GM15510 (cell line): Measurements from ENCODE around the gene SECISBP2L.

ENCODE experiments used
- POLR2A ChIP-seq: IDR thresholded peaks from 3 replicates; pipeline ENCODE4 v1.6.1; 2011; ENCODE audit warnings: borderline replicate concordance; ENCODE audit not compliant: insufficient read length; ENCODE audit errors: extremely low read depth

Gene SECISBP2L, protein sequence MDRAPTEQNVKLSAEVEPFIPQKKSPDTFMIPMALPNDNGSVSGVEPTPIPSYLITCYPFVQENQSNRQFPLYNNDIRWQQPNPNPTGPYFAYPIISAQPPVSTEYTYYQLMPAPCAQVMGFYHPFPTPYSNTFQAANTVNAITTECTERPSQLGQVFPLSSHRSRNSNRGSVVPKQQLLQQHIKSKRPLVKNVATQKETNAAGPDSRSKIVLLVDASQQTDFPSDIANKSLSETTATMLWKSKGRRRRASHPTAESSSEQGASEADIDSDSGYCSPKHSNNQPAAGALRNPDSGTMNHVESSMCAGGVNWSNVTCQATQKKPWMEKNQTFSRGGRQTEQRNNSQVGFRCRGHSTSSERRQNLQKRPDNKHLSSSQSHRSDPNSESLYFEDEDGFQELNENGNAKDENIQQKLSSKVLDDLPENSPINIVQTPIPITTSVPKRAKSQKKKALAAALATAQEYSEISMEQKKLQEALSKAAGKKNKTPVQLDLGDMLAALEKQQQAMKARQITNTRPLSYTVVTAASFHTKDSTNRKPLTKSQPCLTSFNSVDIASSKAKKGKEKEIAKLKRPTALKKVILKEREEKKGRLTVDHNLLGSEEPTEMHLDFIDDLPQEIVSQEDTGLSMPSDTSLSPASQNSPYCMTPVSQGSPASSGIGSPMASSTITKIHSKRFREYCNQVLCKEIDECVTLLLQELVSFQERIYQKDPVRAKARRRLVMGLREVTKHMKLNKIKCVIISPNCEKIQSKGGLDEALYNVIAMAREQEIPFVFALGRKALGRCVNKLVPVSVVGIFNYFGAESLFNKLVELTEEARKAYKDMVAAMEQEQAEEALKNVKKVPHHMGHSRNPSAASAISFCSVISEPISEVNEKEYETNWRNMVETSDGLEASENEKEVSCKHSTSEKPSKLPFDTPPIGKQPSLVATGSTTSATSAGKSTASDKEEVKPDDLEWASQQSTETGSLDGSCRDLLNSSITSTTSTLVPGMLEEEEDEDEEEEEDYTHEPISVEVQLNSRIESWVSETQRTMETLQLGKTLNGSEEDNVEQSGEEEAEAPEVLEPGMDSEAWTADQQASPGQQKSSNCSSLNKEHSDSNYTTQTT

DNA sequence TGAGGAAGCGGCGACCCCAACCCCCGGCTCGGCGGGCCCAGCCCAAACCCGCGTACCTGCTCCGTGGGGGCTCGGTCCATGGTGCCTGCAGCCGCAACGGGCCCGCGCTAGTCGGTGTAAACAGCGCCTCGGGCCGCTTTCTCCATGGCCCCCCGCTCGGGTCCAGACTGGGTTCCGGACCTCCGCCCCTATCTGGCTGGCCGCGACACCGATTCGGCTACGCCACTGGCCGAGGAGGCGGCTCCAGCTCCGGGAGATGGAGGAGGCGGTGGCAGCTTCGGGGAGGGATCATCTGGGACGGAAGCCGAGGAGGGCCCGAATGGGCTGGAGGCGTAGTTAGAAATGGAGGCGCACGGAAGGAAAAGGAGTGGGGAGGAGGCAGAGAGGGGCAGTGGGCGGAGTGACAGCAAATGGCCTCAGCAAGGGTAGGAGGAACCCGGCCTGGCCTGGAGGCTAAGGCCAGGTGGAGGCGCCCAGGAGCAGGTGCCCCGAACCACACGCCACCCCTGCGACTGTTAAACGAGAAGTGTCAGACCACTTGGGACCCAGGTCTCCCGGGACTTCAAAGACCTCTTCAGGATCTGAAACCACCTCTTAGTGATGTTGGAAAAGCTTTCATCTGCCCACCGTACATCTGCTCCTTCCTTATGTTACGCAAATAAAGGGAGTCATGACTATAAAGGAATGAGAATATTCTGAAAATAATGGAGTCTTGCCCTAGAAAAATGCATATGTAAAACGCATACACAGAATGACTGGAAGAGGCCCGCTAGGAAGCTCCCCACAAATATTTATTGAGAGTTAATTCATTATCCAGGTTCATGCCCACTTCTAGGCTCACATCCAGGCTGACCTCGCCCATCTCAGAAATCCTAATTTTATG is at the start of gene SECISBP2L:
SECISBP2L (minus strand) TSS at position 227 of the 883 bp plus-strand sequence; CDS start at position 80, 147 bp downstream.
- peak; percentile 55 for TF ChIP-seq POLR2A

DNA sequence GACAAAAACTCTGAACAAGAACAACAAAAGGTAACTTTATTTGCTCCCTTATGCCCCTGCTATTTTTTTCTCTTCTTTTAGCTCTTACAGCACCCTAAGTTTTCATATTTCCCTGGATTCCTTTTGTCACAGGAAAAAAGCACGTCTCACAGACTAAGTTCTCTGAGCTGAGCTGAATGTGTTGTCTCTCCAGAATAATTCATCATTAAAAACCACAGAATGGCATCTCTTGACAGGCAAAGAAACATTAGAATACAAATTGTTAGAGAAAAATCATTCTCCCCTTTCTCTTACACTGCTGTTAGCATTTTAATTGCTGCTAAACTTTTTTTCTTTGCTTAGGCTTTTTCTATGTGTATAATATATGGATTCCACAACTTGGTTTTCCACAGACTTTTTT is 48.7 kb upstream of the SECISBP2L start:
- no peak for TF ChIP-seq POLR2A

DNA sequence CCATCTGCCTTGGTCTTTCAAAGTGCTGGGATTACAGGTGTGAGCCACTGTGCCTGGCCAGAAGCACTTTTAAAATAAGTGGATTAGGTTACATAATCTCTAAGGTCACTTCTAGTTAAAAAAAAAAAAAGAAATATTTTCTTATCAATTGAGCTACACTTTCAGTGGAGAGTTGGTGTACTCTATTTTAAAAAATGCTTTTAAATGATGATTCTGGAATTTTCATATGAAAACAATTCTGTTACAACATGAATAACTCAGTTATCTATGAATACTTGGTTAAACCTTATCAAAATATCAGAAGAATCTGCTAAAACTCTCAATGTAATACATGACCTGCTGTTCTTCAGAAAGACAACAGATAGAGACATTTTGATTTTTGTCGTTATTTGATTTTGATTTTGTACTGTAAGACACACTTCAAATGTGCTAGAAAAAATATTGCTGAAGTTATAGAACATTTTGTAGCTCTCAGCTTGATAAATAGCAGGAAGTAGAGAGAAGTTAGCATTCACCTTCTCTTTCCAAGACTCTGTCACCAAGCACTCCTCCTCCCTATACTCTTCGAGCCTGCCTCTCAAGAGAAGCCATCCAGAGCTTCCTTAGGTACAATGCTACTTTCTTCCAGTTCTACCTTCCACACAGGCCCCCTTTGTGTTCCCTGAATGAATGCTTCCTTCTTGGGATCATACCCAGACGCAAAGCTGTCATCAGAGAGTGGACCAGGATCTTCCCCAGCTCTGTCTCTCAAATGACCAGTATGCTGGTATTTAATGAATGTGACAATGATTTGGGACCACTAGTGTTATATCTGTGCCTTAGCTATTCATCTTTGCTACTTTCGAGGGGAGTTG is 47.2 kb upstream of the SECISBP2L start:
- no peak for TF ChIP-seq POLR2A

DNA sequence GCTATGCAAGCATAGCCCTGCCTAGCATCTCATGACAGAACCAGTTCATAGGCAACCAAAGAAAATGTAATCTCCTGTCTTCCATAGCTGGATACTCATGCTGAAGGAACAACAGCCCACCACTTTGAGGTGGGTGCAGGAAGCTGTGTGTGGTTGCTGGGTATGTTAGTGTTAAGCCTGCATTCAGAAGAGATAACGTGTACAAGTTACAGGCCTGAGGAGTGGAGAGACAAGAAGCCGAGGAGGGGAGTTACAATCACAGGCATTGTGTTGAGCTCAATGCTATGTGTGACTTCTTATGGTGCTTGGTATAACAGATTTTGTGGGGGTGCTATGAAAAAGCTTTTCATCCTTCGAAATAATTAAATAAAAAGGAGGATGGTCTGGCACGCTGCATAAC is 42.8 kb upstream of the SECISBP2L start:
- no peak for TF ChIP-seq POLR2A

DNA sequence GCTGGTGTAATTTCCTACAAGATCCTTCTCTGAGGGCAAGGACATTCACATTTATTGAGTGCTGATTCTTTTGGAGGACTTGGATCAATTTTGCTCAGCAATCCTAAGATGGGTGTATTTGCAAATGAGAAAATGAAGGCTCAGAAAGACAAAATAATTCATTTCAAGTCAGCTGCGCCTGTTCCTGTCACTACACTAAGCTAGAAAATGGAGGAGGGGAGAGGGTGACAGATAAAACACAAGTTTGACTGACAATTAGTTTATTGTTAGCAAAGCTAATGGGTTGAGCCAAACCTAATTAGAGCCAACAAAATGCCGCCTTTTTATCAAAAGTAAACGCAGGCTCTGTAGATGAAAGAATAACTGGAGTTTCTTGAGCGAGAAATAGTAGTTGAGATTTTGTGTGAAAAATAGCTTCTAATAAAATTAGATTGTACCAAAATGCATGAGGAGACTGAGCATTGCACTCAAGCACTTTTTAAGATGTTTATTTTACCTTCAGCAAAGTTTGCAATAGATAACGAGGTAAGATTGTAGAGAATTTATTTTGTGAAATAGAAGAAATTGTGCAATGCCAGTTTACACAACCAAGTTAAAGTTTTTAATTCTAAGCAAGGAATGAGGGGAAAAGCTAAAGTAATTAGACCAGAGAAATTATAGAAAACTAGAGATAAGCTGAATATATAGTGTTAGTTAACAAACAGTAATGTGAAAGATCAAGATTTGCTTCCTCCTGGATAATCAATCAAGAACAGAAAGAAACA is 39.6 kb upstream of the SECISBP2L start:
- no peak for TF ChIP-seq POLR2A

DNA sequence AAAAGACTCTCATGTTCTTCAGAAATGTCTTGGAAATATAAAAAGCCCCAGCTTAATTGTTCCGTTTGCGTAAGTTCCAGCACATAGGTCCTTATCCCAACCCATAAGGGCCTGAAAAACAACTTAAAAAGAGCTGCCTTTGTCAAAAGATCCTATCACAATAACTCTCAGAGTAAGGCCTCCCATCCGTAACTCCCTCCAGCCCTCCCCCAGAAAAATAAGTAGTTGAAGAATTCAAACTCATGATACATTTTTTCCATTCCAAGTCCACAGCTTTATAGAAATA is 38.0 kb upstream of the SECISBP2L start:
- TF ChIP-seq POLR2A = no peak

DNA sequence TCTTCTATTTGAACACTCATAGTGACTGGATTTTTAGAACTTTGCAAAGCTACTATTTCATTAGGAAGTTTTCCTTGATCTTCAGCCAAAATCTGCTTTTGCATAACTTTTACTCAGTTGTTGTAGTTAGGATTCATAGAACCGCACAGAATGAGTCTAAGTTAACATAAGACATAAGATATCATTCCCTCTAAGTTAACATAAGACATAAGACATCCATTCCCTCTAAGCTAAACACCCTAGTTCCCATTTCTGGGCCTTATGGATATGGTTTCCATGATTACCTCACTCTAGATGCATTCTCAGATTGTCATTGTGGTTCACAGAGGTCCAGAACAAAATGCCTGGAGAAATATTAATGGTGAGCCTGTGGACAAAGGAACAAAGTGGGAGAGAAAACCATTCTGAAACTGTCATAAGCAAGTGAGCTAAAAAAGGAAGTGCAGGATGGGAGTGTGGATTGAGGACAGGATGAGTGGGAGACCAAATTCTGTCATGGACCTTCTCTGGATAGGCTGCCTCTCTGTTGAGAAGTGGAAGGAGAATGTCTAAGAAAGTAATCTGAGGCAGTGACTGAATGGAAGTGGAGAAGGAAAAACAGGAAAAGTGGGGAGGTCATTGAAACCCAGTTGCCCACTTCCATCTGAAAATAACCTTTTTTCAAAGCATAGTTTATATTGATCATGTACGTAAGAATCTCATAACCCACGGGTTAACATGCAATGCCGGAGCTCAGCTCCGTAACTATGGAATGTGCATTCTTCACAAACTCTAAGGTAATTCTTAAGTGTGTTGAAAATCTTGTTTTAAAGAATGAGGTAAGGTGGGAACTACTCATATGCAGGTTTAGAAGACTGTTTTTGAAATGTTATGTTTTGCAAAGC is 37.4 kb upstream of the SECISBP2L start:
- TF ChIP-seq POLR2A = no peak

DNA sequence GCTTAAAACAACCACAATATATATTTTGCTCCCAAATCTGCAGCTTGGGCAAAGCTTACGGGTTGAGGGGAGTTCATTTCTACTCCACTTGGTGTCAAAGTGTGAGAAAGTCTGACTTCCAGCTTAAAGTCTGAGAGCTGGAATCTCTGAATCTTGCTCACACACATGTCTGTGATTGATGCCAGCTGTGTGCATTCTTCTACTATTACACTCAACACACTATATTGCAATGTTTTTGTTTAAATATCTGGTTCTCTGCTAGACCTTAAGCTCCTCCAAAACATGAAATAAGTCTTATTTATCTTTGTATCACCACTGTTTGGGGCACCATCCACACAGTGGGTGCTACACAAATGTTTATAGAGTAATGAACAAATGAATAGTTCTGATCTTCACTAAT is 36.7 kb upstream of the SECISBP2L start:
- no peak for TF ChIP-seq POLR2A

DNA sequence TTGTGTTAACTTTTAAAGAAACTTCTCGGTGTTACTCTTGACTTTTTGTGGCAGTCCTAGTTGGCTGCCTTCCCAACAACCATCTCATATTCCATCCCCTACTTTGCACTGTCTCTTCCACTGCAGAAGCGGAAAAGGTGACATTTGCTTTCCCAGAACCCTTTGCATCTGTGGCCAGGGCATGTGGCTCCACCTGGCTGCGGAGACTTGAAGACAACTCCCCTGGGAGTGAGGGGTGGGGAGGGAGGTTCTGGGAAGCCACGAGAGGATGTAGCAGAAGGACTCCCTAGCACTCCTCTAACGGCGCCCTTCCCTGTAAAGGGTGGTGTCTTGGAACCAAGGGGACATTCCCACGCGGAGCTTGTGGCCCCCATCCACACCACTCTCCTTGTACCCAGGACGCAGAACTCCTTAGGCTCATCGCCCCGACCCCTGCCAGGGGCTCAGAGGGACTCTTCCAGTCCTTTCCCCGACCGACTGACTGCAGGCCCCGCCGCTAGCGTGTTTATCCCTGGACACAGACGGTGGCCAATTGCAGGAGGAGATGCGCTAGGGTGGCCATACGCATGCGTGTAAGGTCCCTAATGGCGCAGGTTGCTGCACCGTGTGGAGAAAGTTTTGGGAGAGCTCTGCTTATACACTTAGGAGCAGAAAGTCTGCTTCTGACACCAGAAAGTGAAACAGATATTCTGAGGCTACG is 33.2 kb upstream of the SECISBP2L start:
- no peak for TF ChIP-seq POLR2A

DNA sequence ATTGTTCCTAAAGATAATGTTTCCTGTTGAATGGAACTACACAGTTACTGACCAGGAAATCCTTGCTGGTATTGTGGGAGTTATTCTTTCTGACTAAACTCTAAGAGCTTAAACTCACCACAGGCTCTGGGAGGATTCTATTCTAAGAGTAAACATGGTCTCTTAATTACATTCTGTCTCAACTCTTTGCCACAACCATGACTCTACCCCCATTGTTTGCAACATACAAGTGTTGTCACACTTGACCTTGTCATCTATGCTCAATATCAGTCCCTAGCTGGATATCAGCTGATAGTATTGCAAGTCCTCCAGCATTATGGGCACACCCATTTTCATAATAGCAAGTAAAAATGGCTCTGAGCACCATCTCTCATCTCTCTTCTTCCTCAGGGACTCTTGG is 29.6 kb upstream of the SECISBP2L start:
- TF ChIP-seq POLR2A = no peak

DNA sequence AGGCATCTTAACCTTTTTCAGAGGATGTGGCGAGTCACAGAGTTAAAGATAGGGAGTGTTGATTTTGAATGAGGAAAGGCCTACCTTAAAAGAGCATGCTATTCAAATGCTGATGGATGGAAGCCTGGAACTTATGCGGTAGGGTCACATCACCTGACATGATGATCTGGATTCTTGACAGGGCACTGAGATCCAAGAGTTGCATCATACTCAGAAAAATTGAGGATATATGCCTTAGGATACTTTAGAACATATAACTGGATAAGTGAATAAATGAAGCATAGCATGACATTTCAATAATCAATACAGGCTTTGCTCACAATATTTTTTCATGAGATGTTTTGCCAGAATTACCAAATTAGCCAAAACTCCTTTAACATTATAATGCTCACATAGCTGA is 20.1 kb upstream of the SECISBP2L start:
- no peak for TF ChIP-seq POLR2A
